ENCODE results near the gene PTP4A2. TPM values are rescaled to one million over a fixed set of nuclear protein-coding genes. Genes with fewer than 3 reads are reported as not detected.

PTP4A2 gene
- total and polyA plus RNA-seq, 2 donors (not counting 1 experiment from before 2014, with no cell fraction given), result 78.2 to 193 TPM

DNA sequence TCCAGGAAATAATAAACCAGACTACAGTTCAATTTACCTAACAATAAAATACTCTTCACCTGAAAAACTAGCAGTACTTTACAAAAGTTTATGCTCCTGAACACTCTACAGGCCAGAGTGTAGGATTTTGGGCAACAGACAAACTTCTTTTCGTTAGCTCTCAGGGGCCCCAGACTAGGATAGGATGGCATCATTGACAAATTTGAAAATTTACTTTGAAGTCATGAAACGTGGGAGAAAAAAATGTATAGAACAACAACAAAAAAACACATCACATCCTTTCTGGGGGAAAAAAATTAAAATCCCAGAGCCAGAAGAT lies 1.2 kb downstream of the PTP4A2 start:
- peak overlapping the region; percentile 65 for H3K4me2 ChIP-seq (replicated peaks; ENCODE audit: low read depth, low read length, poor library complexity, severe bottlenecking)
- H3K9ac ChIP-seq (ENCODE audit: low read length), result peak overlapping the region; percentile 85
- peak overlapping the region; percentile 59 to 97 (median 78) for H3K4me3 ChIP-seq (ENCODE audit: control extremely low read depth in 1 of 5, extremely low read depth in 1 of 5, insufficient read depth in 1 of 5, low read depth in 2 of 5, low read length in 4 of 5)
- no CpG with 5 or more reads among the region's 2 CpGs for WGBS (ENCODE audit: insufficient coverage)
- TF ChIP-seq EZH2 (IDR thresholded peaks at IDR 0.05; ENCODE audit: borderline replicate concordance, insufficient read depth, low read depth, low read length, poor library complexity, severe bottlenecking), result no peak
- TF ChIP-seq, protein P1, sequence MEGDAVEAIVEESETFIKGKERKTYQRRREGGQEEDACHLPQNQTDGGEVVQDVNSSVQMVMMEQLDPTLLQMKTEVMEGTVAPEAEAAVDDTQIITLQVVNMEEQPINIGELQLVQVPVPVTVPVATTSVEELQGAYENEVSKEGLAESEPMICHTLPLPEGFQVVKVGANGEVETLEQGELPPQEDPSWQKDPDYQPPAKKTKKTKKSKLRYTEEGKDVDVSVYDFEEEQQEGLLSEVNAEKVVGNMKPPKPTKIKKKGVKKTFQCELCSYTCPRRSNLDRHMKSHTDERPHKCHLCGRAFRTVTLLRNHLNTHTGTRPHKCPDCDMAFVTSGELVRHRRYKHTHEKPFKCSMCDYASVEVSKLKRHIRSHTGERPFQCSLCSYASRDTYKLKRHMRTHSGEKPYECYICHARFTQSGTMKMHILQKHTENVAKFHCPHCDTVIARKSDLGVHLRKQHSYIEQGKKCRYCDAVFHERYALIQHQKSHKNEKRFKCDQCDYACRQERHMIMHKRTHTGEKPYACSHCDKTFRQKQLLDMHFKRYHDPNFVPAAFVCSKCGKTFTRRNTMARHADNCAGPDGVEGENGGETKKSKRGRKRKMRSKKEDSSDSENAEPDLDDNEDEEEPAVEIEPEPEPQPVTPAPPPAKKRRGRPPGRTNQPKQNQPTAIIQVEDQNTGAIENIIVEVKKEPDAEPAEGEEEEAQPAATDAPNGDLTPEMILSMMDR (IDR thresholded peaks at IDR 0.05), result no peak
- Mint-ChIP-seq H3K27me3 (no peaks in the 10 kb centered on the region), H3K9me3 (ENCODE audit: insufficient read depth) (no peaks in the 10 kb centered on the region), H3K4me1 (peaks cover 73% of the 10 kb centered on the region), H3K27ac (peak overlapping the region; percentile 87), H3K4me3 (peak overlapping the region; percentile 91)
- H4K20me1 ChIP-seq (ENCODE audit: control insufficient read depth, insufficient read depth, low read length, poor library complexity, severe bottlenecking), result peaks cover 47% of the 10 kb centered on the region
- ChIA-PET CTCF (interaction anchor here (2.4 to 14.9 kb wide), 2 partner anchors 10 to 24 kb away, joined by 10 to 433 read pairs; no protein-coding TSS in a partner anchor), POLR2A (interaction anchor here (0.6 to 1.2 kb wide), 2 partner anchors 25 to 76 kb away, joined by 3 read pairs; partner anchors contain the start of gene KHDRBS1)
- peaks cover 73 to 74% of the 10 kb centered on the region in 2 donors for H3K4me1 ChIP-seq (ENCODE audit: control insufficient read depth in 2 of 2, insufficient read depth in 2 of 2, low read length in 2 of 2)
- ATAC-seq (ENCODE audit: low read depth), result no peak
- peak overlapping the region; percentile 68 to 78 for H3K27ac ChIP-seq (ENCODE audit: low read length in 2 of 2)
- H3K79me2 ChIP-seq (ENCODE audit: control insufficient read depth, insufficient read depth, low read length), result peaks cover 58% of the 10 kb centered on the region
- DNase-seq, result no peak
- no peaks in the 10 kb centered on the region for H3K27me3 ChIP-seq (replicated peaks in 1 of 4; ENCODE audit: control extremely low read depth in 1 of 4, control insufficient read depth in 3 of 4, insufficient read depth in 4 of 4, low read length in 3 of 4)
- H2AFZ ChIP-seq (ENCODE audit: insufficient read depth, low read depth, low read length, poor library complexity, severe bottlenecking), result peak overlapping the region; percentile 76
- peaks cover 0 to 5% of the 10 kb centered on the region in 2 experiments for H3K36me3 ChIP-seq (replicated peaks in 1 of 2; ENCODE audit: control extremely low read depth in 1 of 2, control insufficient read depth in 1 of 2, extremely low read depth in 1 of 2, insufficient read depth in 2 of 2, low read length in 1 of 2)
- intact Hi-C loops (cut with micrococcal nuclease), result loop anchor here (1.0 to 10.0 kb wide), 5 partner anchors 7 to 292 kb away; partner anchors contain the start of gene PEF1
- H3K9me3 ChIP-seq (ENCODE audit: control extremely low read depth in 1 of 3, control insufficient read depth in 2 of 3, insufficient read depth in 1 of 3, low read length in 2 of 3), result peaks cover 0 to 3% (median 0%) of the 10 kb centered on the region in 3 donors

DNA sequence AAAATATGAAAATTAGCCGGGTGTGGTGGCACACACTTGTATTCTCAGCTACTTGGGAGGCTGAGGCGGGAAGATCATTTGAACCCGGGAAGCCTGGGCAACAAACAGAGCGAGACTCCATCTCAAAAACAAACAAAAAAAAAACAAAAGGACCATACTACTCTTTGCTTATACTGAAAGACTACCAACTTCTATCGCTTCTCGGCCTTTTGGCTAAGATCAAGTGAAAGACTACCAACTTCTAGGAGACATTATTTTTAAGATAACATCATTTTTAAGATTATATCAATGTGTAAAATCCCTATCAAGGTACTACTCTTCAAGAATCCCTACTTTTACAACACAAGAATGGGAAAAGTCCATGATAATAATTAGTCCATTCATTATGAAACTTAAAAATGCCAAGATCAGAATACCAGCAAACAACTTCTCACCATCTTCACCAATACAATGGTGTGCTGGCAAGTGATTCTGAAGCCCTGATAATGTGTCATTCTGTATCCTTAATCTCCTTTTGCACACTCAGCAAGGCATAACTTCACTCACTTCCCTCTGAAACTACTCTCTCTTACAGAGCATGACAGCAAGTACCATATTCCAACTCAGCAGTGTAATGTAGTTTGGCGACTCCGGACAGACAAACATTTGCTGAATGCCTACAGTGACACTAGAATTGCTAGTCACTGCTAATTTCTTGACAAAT lies 1.7 kb downstream of the PTP4A2 start:
- Mint-ChIP-seq H3K27ac (peak overlapping the region; percentile 87), H3K4me1 (peaks cover 78% of the 10 kb centered on the region), H3K27me3 (no peaks in the 10 kb centered on the region), H3K4me3 (peak overlapping the region; percentile 91), H3K9me3 (ENCODE audit: insufficient read depth) (no peaks in the 10 kb centered on the region)
- intact Hi-C loops (cut with micrococcal nuclease), result loop anchor here (1.0 to 10.0 kb wide), 4 partner anchors 8 to 292 kb away; partner anchors contain the start of gene PEF1
- 32% methylated on average over 4 of the region's 8 CpGs for WGBS (ENCODE audit: insufficient coverage)
- ChIA-PET CTCF (interaction anchor here (1.2 to 14.9 kb wide), 3 partner anchors 10 to 24 kb away, joined by 5 to 433 read pairs (median 10); no protein-coding TSS in a partner anchor), POLR2A (no interaction called here)
- Histone ChIP-seq H3K27me3 (replicated peaks in 1 of 4; ENCODE audit: control extremely low read depth in 1 of 4, control insufficient read depth in 3 of 4, insufficient read depth in 4 of 4, low read length in 3 of 4) (no peaks in the 10 kb centered on the region), H4K20me1 (ENCODE audit: control insufficient read depth, insufficient read depth, low read length, poor library complexity, severe bottlenecking) (peaks cover 52% of the 10 kb centered on the region), H3K36me3 (replicated peaks in 1 of 2; ENCODE audit: control extremely low read depth in 1 of 2, control insufficient read depth in 1 of 2, extremely low read depth in 1 of 2, insufficient read depth in 2 of 2, low read length in 1 of 2) (peaks cover 0 to 5% of the 10 kb centered on the region in 2 experiments), H3K9me3 (ENCODE audit: control extremely low read depth in 1 of 3, control insufficient read depth in 2 of 3, insufficient read depth in 1 of 3, low read length in 2 of 3) (peaks cover 0 to 3% (median 0%) of the 10 kb centered on the region in 3 donors), H3K79me2 (ENCODE audit: control insufficient read depth, insufficient read depth, low read length) (peaks cover 63% of the 10 kb centered on the region), H2AFZ (ENCODE audit: insufficient read depth, low read depth, low read length, poor library complexity, severe bottlenecking) (no peak overlapping the region), H3K4me2 (replicated peaks; ENCODE audit: low read depth, low read length, poor library complexity, severe bottlenecking) (peak overlapping the region; percentile 65), H3K9ac (ENCODE audit: low read length) (peak overlapping the region; percentile 85), H3K4me3 (ENCODE audit: control extremely low read depth in 1 of 5, extremely low read depth in 1 of 5, insufficient read depth in 1 of 5, low read depth in 2 of 5, low read length in 4 of 5) (peak overlapping the region; percentile 59 to 97 (median 78)), H3K27ac (ENCODE audit: low read length in 2 of 2) (peak overlapping the region; percentile 68 to 78), H3K4me1 (ENCODE audit: control insufficient read depth in 2 of 2, insufficient read depth in 2 of 2, low read length in 2 of 2) (peaks cover 73 to 74% of the 10 kb centered on the region in 2 donors)
- ATAC-seq (ENCODE audit: low read depth) (no peak), DNase-seq (peak; percentile 62)
- TF ChIP-seq, protein P1 (IDR thresholded peaks at IDR 0.05), result no peak
- no peak for TF ChIP-seq EZH2 (IDR thresholded peaks at IDR 0.05; ENCODE audit: borderline replicate concordance, insufficient read depth, low read depth, low read length, poor library complexity, severe bottlenecking)
